Thoracic aorta (tissue), 2 donors: ENCODE results near the gene ZDHHC22. TPM values are rescaled to one million over a fixed set of nuclear protein-coding genes. Genes with fewer than 3 reads are reported as not detected.

Experiments
- ATAC-seq: fragments of 150-250 bp; one replicate; pipeline ENCODE4 v1.8.0; 2017; ENCODE audit warnings: low read depth; ENCODE audit not compliant: insufficient number of reproducible peaks, low FRiP score
- DNase-seq: peaks from one replicate; pipeline ENCODE4 v3.0.0-alpha.2; 2020; ENCODE audit warnings: low spot score
- H3K27ac ChIP-seq, 2 donors: fragments of 200-600 bp; sonication (generic); 1 replicate in 1 of 2; 2 replicates in 1 of 2; pipeline ENCODE4 v1.5.1; 2016; ENCODE audit warnings: mild to moderate bottlenecking in 2 of 2, moderate library complexity in 2 of 2
- H3K27me3 ChIP-seq: fragments of 200-600 bp; sonication (generic); replicated peaks from 2 replicates; pipeline ENCODE4 v1.6.0; 2016; ENCODE audit warnings: mild to moderate bottlenecking; ENCODE audit not compliant: insufficient read depth
- H3K36me3 ChIP-seq: fragments of 200-600 bp; sonication (generic); one replicate; pipeline ENCODE4 v1.5.1; 2016
- H3K4me1 ChIP-seq, 2 donors: fragments of 200-600 bp; sonication (generic); 1 replicate in 1 of 2; 2 replicates in 1 of 2; pipeline versions ENCODE4 v1.5.1 to v1.6.0; 2016; ENCODE audit warnings: low read depth in 2 of 2, mild to moderate bottlenecking in 1 of 2; ENCODE audit not compliant: control insufficient read depth in 1 of 2
- H3K4me3 ChIP-seq: fragments of 200-600 bp; sonication (generic); 2 replicates; pipeline ENCODE4 v1.5.1; 2016; ENCODE audit warnings: mild to moderate bottlenecking
- H3K9me3 ChIP-seq: fragments of 200-600 bp; sonication (generic); 2 replicates; pipeline ENCODE4 v1.5.1; 2016
- CTCF ChIP-seq: fragments of 200-600 bp; sonication (generic); IDR thresholded peaks from one replicate; pipeline ENCODE4 v1.5.1; 2019; ENCODE audit warnings: antibody characterized with exemption
- total RNA-seq, 2 donors: library from RNA; depleted of rRNA; stranded (reverse); fragments of >200 nt; gene quantifications; one replicate each; pipeline versions ENCODE4 v1.1.0 to v1.2.3, GENCODE V29; 2016

Gene ZDHHC22
- total RNA-seq, 2 donors from 2014 or later = not detected

GRCh38 chr14:77185093-77185465 is 43.5 kb upstream of the ZDHHC22 start:
- DNase-seq (no peak), ATAC-seq (no peak)
- no peak overlapping the region for H3K4me3 ChIP-seq
- H3K27me3 ChIP-seq = no peaks in the 10 kb centered on the region
- H3K27ac ChIP-seq = no peak overlapping the region
- peaks cover 0 to 12% of the 10 kb centered on the region in 2 donors for H3K4me1 ChIP-seq
- H3K9me3 ChIP-seq = no peaks in the 10 kb centered on the region
- TF ChIP-seq CTCF = no peak
- H3K36me3 ChIP-seq = no peaks in the 10 kb centered on the region

- no peak for TF ChIP-seq CTCF
- no peaks in the 10 kb centered on the region for H3K27me3 ChIP-seq
- H3K4me1 ChIP-seq = peaks cover 0 to 12% of the 10 kb centered on the region in 2 donors
- no peaks in the 10 kb centered on the region for H3K36me3 ChIP-seq
- ATAC-seq (no peak), DNase-seq (no peak)
- no peaks in the 10 kb centered on the region for H3K9me3 ChIP-seq
- H3K4me3 ChIP-seq = no peak overlapping the region
- H3K27ac ChIP-seq = no peak overlapping the region
These were observed 43.0 kb upstream of the ZDHHC22 start for GRCh38 chr14:77184396-77185092.

- DNase-seq = no peak
- TF ChIP-seq CTCF = no peak
- Histone ChIP-seq H3K4me3 (no peak overlapping the region), H3K4me1 (peaks cover 0 to 12% of the 10 kb centered on the region in 2 donors), H3K9me3 (no peaks in the 10 kb centered on the region), H3K36me3 (no peaks in the 10 kb centered on the region), H3K27ac (no peak overlapping the region), H3K27me3 (no peaks in the 10 kb centered on the region)
- ATAC-seq = no peak
These were observed 42.3 kb upstream of the ZDHHC22 start for GRCh38 chr14:77183896-77184295.

GRCh38 chr14:77181603-77182437 is 40.2 kb upstream of the ZDHHC22 start, which contains the start of gene TMEM63C:
TSS of gene TMEM63C (plus strand) at chr14:77181798. CDS start at chr14:77218814, 37,016 bp downstream.
- H3K27ac ChIP-seq = no peak within 1 kb of the TSS
- peaks cover 0 to 12% of the 10 kb centered on the region in 2 donors for H3K4me1 ChIP-seq
- no peaks in the 10 kb centered on the region for H3K27me3 ChIP-seq
- H3K36me3 ChIP-seq = no peaks in the 10 kb centered on the region
- peak within 1 kb of the TSS; percentile 56 for H3K4me3 ChIP-seq
- ATAC-seq (no peak), DNase-seq (no peak)
- no peaks in the 10 kb centered on the region for H3K9me3 ChIP-seq
- no peak for TF ChIP-seq CTCF
